HCT116 (cell line): ENCODE data around the gene PPIG.

Experiments used
- CTCF ChIP-seq, 3 experiments: fragments of 200-600 bp in 1 of 3; sonication (generic) in 1 of 3; IDR thresholded peaks in 2 of 3; conservative IDR thresholded peaks in 1 of 3; 2 replicates each; pipeline ENCODE4 v1.5.1; 2012 to 2017; ENCODE audit warnings: low read depth in 2 of 3, low read length in 2 of 3, antibody characterized with exemption in 1 of 3, borderline replicate concordance in 1 of 3, control low read depth in 1 of 3, mild to moderate bottlenecking in 1 of 3, mixed read lengths in 1 of 3, mixed run types in 1 of 3, moderate library complexity in 1 of 3; ENCODE audit not compliant: insufficient read depth in 1 of 3
- ELF1 ChIP-seq: IDR thresholded peaks from 2 replicates; pipeline ENCODE4 v1.6.1; 2012; ENCODE audit warnings: low read depth, borderline replicate concordance
- EZH2 ChIP-seq: fragments of 200-600 bp; sonication (generic); IDR thresholded peaks from 2 replicates; pipeline ENCODE4 v1.6.1; 2017; ENCODE audit warnings: antibody characterized with exemption, mixed run types
- MAX ChIP-seq: IDR thresholded peaks from 2 replicates; pipeline ENCODE4 v1.6.1; 2012
- POLR2A ChIP-seq: IDR thresholded peaks from 2 replicates; pipeline ENCODE4 v1.7.0; 2011; ENCODE audit warnings: borderline replicate concordance; ENCODE audit not compliant: insufficient read depth, insufficient read length; ENCODE audit errors: extremely low read depth
- POLR2AphosphoS5 ChIP-seq: IDR thresholded peaks from 2 replicates; pipeline ENCODE4 v1.6.1; 2011; ENCODE audit warnings: mild to moderate bottlenecking, low read depth, low read length, moderate library complexity
- RAD21 ChIP-seq: IDR thresholded peaks from 2 replicates; pipeline ENCODE4 v1.6.1; 2012; ENCODE audit warnings: low read depth, mild to moderate bottlenecking
- REST ChIP-seq: IDR thresholded peaks from 2 replicates; pipeline ENCODE4 v1.6.1; 2012; ENCODE audit warnings: low read depth
- SP1 ChIP-seq: IDR thresholded peaks from 2 replicates; pipeline ENCODE4 v1.6.1; 2012; ENCODE audit warnings: low read depth

GRCh38 chr2:169546756-169547155 is 37.4 kb upstream of the PPIG start:
- TF ChIP-seq ELF1 (no peak), POLR2A (no peak), CTCF (IDR thresholded peaks at IDR 0.05 in 2 of 3, conservative IDR thresholded peaks at IDR 0.05 in 1 of 3; ENCODE audit: borderline replicate concordance in 1 of 3, insufficient read depth in 1 of 3, low read depth in 2 of 3, low read length in 2 of 3) (no peak), EZH2 (no peak), REST (no peak), MAX (no peak), SP1 (no peak), POLR2AphosphoS5 (no peak), RAD21 (no peak)
